Ecto neural progenitor cell (in vitro differentiated cells): ENCODE measurements around the gene DIPK1C.

Experiments used
- DNase-seq: peaks from one replicate; pipeline ENCODE4 v3.0.0-alpha.2; 2018; ENCODE audit warnings: low spot score

Gene DIPK1C

DNA sequence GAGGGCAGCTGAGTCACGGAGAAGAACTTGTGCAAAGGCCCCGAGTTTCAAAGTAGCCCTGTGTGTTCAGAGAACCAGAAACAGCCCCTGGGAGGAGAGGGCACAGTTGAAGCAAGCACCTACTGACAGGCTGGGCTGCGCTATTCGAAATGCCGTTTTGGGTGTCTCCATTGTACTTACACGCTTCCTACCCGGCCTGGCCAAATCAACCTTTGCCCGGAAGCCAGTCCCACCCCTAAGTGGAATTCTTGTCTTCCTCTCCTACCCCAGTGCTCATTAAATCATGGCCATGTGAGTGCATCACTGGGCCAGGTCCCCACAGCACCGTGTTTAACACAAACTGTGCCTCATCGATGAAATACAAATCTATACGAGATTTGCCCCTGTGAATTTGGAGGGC is 6.0 kb downstream of the DIPK1C start:
- no peak for DNase-seq

DNA sequence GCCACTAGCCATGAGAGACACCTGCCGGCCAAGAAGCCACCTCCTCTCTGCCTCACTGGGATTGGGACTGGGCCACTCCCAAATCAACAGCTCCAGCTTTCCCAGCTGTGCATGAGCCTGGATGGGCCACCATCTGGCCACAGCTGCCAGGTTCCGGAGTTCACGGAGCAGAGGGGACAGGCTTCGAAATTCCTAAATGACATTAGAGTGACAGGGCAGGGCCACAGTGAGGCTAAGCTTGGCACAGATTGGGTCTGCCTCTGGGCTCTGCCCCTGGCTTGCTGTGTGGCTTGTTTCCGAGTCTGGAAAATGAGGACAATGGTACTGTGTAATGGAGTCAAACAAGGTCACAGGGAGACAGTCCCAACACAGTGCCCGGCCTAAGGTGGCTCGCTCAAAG is 6.5 kb downstream of the DIPK1C start:
- DNase-seq, result no peak

DNA sequence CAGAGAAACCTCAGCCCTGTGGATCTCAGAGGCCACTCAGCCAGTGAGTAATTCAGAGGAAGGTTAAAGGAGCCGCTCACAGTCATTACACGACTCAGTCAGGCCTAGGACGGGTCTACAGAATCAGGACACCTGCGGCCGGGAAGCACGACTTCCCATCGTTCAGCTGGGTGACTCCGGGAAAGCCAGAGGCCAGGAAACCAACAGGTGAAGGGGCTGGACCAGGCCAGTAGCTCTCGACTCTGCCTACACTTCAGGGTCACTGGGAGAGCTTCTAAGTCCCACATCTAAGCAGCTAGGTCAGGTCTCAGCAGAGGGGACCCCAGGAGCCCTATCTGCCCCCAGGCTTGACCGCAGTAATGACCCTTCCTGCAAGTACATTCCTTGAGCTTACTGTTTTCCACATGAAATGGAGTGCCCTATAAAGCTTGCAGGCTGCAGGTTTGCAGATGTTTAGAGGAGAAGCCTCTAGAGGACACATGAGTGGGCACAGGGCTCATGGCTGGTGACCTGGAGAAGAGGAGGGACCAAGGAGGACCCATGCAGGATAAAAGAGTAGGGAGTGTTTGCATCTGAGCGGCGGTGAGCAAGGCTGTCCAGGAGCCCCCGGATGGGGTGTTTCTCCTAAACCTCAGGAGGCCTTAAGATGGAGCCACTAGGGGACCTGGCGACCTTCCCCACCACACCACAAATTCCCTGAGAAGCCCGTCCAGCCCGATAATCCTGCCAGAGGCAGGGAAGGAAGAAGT is 9.5 kb downstream of the DIPK1C start:
- no peak for DNase-seq

DNA sequence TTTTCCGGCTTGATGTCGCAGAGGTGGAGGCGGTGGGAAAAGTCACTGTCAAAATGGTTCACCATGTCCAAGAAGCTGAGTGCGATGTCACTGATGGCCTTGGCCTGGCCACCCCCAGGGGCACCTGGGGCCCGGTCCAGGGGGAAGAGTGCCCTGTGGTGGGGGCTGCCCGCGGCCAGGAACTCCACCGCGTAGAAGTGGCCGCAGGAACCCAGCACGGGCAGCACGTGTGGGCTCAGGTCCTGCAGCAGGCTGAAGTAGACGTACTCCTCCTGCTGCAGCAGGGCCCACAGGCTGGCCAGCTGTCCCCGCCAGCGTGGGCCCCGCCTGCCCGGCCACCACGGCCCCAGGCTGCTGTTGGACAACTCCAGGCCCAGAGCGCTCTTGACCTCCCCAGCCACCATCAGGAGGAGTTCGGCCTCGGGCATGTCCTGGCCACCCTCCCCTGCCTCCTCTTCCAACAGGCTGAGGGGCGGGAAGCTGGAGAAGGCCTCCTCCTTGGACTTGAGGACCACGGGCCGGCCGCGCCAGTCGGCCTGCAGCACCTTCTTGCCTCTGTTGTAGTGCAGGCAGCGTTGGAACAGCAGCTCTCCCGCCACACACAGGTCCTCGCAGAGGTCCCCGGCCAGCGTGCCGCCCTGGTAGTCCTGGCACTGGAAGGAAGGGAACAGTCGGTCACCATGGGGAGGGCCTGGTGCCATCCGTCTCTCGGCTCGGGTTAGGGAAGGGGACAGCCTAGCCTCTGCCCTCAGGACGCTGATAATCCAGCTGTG is 10.3 kb downstream of the DIPK1C start:
- peak; percentile 41 for DNase-seq

DNA sequence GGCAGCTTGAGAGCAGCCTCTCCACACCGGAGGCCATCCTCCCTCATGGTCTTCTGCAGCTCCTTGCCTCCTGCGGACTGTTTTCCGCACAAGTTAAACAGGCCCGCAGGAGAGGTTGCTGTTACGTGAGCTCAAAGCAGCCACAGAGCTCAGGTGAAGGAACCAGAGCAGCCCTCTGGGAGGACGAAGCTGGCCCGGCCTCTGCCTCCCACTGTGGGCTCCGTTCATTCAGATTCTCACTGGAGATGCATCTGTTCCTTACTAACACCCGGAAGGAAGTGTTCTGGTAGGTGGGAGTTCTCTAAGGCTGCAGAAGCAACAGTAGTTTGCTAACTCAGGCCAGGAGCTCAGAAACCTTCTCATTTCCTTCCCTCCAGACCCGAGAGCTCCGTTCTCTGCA is 10.9 kb downstream of the DIPK1C start:
- DNase-seq, result no peak

DNA sequence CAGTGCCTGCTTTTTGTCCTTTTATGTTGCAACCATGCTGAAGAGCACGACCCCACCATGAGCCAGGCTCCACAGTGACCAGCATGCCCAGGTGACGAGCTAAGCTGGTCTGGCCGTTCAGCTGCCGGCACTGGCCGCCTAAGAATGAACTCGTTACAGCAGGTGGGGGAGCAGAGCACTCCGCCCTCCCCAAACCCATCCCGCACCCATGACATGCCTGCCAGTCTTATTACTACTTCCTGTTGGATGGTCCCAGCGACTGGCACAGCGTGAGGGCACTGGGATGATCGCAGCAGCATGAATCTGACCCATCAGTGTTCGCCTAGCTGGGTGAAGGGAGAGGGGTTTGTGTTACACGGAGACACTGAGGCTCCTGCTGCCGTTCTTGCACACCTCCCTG is 11.5 kb downstream of the DIPK1C start:
- no peak for DNase-seq

DNA sequence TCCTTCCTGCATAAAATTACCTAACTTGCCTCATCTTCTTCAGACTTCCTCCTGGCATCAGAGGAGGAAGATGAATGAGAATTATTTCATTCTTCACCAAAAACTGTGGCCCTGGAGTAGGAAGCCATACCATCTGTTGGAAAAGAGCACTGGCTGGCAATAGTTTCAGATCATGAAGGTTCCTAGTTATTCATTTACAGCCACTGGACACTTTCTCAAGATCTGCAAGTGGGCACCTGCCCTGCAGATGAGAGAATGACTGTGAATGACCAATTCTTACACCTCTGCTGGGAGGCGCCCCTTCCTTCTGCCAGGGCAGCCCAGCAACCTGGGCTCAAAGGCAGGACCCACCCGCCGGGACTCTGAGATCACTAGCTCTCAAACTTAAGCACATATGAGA is 13.0 kb downstream of the DIPK1C start:
- no peak for DNase-seq

DNA sequence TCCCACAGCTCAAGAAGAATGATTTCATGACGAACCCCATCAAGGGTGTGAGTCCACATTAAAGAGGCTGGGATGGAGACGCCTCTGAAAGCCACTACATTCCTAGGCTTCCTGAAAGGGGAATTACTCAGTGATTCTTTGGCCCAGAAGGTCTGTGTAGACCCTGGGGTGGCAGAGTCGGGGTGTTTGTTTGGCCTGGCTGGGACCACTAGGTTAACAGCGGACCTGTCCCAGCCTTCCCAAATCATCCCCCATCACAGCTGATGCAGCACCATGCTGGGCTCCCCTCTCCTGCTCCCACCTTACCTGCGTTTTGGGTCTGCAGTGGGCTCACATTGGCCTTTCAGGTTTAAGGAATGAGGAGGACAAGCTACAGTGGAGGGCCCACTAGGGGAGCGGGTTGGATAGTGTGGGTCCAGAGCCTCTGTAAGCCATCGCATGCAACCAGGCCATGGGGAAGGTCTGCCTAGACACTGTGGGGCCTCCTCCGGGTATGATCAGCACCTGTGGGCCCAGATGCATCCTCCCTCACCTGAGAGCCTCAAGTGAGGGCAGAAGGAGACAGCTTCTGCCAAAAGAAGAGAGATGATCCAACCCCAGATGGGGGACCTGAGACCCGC is 16.2 kb downstream of the DIPK1C start:
- DNase-seq, result no peak

DNA sequence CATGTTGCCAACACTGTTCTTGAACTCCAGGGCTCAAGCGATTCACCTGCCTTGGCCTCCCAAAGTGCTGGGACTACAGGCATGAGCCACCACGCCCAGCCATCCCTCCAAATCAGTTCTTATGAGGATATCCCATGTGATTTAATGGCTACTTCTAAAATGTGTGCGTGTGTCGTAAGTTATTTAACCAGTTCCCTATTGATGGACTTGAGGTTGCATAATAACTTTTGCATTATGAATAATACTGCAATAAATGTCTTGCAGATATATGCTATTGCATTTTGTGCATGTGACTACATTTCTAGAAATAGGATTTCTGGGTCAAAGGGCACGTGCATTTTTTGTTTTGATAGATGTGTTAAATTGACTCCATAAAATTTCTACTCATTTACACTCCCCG is 19.0 kb downstream of the DIPK1C start:
- no peak for DNase-seq

DNA sequence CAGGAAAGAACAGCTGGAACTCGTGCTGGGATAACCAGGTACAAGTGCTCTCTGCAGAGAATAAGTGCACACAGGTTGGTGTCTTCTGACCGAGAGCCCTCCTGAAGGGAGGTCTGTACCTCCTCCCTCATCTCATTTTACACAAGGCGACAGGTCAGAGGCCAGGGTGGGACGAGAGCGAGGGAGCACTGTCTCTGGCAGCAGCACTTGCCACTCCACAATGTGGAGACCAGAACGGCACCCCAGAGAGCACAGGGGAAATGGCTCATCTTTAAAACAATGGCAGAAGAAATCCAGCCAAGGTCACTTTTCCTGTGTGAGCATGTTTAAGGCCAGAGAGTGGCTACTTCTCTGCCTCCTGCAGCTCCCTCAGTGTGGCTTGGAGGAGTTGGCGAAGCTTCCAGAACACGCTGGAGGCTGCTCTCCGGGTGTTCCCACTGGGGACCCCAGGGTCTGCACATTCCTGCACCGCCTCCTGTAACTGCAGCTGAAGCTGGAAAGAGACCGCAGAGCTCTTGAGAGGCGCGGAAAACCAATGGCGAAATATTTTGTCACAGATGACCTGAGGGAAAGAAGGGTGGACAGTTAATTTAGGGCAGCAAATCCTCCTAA is 20.8 kb downstream of the DIPK1C start:
- DNase-seq, result no peak

DNA sequence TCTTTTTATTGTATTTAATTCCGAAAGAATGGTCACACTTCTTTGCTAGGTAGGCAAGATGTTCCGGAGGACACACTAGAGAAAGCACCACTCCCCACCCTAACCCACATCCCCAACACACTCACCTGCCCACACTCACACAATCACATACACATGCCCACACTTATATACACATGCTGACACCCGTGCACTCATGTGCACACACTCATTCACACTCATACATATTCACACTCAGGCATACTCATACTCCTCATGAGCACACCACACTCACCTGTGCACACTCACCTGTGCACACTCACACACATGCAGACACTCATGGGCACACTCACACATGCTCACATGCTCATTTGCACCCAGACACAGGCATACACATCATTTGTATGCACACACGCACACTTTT is 21.4 kb downstream of the DIPK1C start:
- no peak for DNase-seq

DNA sequence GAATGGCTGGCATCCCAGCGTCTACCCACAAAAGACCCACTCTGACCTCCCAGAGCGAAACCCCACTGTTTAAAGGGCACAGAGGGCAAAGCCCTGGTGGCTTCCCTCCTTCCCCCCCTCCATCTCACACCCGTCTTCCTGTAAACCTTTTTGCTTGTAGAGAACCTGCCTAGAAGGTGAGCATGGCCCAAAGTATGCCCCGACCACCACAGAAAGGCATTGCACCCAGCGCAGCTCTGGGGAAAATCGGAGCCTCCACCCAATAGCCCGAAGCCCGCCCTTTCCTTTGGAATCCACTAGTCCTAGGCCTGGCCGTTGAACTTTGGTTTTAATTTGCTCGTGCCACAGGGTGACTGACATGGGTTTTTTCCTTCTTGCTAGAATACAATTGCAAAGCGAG is 22.6 kb downstream of the DIPK1C start:
- no peak for DNase-seq

DNA sequence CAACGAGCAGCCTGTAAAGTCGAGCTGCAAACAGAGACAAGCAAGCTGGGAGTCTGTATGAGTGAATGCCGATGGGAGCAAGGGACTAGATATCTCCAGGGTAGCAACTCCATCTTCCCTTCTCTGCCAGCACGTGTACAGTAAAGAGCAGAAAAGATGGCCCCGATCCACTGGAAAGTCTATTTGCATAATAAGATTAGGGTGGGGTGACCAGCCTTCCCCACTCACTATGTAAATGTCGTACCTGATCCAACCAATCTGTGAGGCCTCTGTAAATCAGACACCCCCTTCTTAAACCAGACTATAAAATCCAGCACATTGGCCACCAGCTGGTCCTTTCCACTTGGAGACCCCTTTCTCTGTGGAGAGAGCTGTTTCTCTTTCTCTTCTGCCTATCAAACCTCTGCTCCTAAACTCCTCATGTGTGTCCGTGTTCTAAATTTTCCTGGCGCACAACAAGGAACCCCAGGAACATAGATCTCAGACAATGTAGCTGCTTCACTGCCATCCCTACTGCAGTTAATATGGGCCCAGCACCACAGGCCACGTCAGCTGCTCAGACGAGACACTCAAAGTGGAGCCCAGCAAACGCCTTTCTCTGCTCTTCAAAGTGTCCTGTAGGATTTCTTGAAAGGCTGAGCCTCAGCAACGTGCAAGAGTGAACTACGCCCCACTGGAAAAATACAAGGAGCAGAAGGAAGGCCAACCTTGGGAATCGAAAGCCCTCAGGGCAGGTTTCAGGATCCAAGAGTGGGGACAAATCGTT is 26.1 kb downstream of the DIPK1C start:
- no peak for DNase-seq

DNA sequence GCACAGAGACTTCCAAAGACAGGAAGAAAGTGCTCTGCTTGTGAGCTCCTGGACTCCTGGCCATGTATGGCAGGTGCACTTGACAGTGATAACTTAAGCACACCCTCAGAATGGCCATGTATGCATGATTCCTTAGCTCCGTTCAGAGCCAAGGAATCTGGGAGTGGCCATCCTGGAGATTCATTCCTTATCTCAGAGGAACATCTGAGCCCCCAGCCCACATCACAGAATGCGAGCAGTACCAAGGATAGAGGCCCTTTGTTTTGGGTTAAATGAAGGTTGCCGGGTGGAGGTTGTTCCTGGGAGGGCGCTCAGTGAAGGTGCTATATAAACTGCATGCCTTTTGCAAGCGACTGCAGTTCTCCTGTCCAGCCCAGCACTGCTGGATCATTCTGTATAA is 26.9 kb downstream of the DIPK1C start:
- no peak for DNase-seq

DNA sequence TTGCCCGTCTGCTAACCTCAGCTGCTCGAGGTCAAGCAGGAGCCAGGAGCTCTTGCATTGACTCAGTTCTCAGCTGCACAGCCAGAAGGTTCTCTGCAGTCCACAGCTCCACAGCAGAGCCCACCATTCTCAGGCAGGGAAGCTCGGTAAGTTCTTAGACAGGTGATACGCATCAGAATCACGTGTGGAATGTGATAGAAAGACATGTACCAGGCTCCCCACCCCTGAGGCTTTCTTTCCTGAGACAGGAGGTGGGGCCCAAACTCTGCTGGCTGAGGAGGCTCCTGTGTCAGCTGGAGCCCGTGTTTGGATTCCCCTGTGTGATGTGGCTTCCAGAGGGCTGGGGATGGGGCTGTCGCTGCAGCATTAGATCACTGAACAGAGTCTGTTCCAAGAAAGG is 28.0 kb downstream of the DIPK1C start:
- no peak for DNase-seq

DNA sequence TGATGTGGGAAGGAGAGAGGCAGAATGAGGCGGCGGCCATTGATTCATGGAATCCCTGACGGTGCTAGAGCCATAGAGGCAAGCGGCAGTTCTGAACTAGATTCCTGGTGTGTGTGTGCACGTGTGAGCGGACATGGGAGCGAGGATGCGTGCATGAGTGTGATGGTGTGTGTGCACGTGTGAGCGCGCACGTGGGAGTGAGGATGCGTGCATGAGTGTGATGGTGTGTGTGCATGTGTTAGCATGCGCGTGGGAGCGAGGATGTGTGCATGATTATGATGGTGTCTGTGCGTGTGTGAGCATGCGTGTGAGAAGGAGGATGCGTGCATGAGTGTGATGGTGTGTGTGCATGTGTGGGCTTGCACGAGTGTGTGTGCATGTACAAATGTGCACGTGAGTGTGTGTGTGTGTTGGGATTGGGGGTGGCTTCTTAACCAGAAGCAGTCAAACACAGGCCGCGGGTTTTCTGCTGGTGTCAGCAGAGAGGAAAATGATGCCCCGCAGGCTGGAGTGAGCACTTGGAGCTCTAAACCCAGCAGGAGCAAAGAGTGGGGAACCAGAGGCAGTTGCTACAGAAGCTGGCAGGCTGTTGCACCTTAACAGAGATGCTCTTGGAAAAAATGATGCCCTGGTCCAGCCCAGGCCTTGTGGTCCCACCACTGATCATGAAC is 29.5 kb downstream of the DIPK1C start:
- DNase-seq, result no peak

DNA sequence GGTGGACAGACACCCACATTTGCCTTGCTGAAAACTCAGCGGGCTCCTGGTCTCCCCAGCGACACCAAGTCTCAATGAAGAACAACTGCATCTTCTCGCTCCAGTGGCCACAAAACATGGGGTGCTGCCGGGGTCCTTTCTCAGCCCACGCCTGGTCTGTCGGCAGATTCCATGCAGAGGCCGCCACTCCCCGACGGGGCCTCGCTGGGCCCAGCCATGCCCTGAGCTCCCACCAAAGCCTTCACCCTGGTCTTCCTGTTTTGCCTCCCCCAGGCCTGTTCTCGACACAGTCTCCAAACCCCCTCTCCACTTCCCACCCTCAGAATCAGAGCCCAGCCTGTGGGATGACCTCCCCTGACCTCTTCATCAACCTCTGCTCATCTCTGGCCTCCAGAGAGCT is 31.2 kb downstream of the DIPK1C start:
- no peak for DNase-seq

DNA sequence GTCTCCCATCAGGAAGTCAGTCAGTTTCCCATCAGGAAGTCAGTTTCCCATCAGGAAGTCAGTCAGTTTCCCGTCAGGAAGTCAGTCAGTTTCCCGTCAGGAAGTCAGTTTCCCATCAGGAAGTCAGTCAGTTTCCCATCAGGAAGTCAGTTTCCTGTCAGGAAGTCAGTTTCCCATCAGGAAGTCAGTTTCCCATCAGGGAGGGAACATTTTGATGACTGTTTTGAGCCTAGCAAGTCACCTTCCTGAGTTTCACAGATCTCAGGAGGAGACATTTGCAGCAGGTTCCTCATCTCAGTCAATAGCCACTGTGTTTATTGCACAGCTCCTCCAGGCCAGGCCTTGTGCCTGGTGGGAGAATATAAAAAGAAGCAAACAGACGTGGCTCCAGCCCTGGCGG is 31.9 kb downstream of the DIPK1C start:
- no peak for DNase-seq

DNA sequence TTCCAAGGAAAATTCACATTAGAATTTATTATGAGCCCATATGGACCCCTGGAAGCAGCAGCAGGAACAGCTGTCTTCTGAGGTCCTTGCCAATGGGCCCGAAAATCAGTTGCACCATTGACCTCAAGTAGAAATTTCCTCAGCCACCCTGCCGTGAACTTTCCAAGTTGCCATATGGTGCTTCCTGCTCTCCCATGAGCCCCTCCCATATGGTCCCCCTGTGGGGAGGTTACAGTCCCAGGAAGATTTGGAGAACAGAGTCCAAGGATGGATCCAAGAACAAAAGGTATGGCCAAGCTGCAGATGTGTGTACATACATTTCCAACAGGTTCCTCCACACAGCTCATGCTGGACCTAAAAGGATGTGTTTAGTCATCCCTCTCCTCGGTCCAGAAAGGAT is 34.6 kb downstream of the DIPK1C start:
- no peak for DNase-seq

DNA sequence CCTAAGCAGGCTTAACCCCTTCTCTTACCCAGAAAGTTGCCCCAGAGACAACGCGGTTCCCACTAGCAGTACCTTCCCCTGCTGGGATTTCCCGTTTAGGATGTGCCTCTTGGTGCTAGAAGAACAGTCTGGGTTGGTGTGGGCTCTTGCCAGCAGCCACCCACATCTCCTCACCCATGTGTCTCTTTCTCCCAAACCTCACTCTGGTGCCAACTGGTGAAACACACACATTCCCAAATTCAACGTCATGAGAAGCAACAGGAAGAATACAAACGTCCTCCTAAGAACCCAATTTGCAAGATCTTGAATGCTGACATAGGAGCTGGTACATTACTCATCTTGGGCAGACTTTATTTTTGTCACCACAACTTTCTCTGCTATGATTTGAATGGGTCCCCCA is 36.2 kb downstream of the DIPK1C start:
- no peak for DNase-seq

DNA sequence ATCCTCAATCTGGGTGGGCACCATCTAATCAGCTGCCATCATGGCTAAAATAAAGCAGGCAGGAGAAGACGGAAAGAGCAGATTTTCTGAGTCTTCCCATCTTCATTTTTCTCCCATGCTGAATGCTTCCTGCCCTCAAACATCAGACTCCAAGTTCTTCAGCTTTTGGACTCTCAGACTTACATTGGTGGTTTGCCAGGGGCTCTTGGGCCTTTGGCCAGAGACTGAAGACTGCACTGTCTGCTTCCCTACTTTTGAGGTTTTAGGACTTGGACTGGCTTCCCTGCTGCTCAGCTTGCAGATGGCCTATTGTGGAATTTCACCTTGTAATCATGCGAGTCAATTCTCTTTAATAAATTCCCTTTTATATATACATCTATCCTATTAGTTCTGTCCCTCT is 36.6 kb downstream of the DIPK1C start:
- no peak for DNase-seq

DNA sequence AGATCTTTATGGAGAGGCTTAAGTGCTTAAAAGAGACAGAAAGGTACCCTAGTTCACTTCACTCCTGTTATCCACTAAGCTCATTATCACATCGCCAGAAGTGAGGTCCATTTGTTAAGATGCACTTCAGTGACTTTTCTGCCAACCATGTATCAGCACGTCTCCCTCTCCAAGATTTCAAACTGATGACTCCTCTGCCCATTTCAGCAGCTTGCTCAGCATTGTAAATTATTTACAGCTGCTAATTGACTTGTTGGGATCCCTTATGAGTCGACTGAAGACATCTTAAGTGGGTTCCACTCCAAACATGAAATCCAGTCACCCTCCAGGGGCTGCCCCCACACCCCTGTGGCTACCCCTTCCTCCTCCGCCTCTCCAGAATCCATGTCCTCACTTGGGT is 37.3 kb downstream of the DIPK1C start:
- no peak for DNase-seq
